GM12892 (cell line): Measurements from ENCODE around the gene MGST1.

ENCODE experiments used
- POLR2A ChIP-seq: IDR thresholded peaks from 2 replicates; pipeline ENCODE4 v1.6.1; 2011; ENCODE audit warnings: low read depth, low read length, control low read depth
- POLR2AphosphoS5 ChIP-seq: IDR thresholded peaks from 2 replicates; pipeline ENCODE4 v1.6.1; 2011; ENCODE audit warnings: low read depth, low read length, control low read depth

- TF ChIP-seq POLR2A, result no peak
- no peak for TF ChIP-seq POLR2AphosphoS5
Measured at GRCh38 chr12:16330560-16330959, 16.9 kb upstream of the MGST1 start.
